Left ventricle myocardium superior (tissue), 1 donor: ENCODE results near the gene YKT6. TPM values are rescaled to one million over a fixed set of nuclear protein-coding genes. Genes with fewer than 3 reads are reported as not detected.
A peak's percentile ranks its signal among the peaks of the same experiment; 100 is the strongest.
"Not testable (repeated sequence)": the region's sequence is repeated elsewhere in the genome, so short reads cannot be mapped to it uniquely, and the experiment has no call there.

Source experiments
- ATAC-seq: fragments of 200-7000 bp; cut with Tn5 transposase; one replicate; pipeline ENCODE4 v1.9.1; 2020; ENCODE audit warnings: mild to moderate bottlenecking, moderate library complexity
- DNase-seq: peaks from one replicate; pipeline ENCODE4 v3.0.0-alpha.2; 2020
- intact Hi-C: fragments of 100-400 bp; cut with micrococcal nuclease; formaldehyde crosslinking; loops from one replicate; pipeline ENCODE4 v1.11.0; 2022
- total RNA-seq: library from RNA; stranded (reverse); fragmentation: NEBNext Ultra II Directional; extraction: Animal tissue kit (Norgen Biotek cat#: 25700); gene quantifications from one replicate; pipeline ENCODE4 v1.2.1, GENCODE V29; 2021
- donor health status: DM: no; HTN: yes; CAD: no; lungs with severe emphysema.

YKT6 gene
- total RNA-seq, 1 donor from 2014 or later = 58.4 TPM

GRCh38 chr7:44189286-44189992, 11.3 kb upstream of the YKT6 start, which contains the start of gene GCK:
Gene GCK, minus strand, starts transcription at chr7:44189439. Its CDS starts 486 bp downstream, at chr7:44188953.
- DNase-seq (no peak), ATAC-seq (no peak)
- intact Hi-C loops = no loop called here

- intact Hi-C loops = no loop called here
- DNase-seq (no peak), ATAC-seq (no peak)
These were observed 10.5 kb upstream of the YKT6 start for GRCh38 chr7:44189993-44190872.

- intact Hi-C loops = no loop called here
- DNase-seq (no peak), ATAC-seq (no peak)
These were observed 9.6 kb upstream of the YKT6 start for GRCh38 chr7:44191171-44191570.

- no peak for DNase-seq
- intact Hi-C loops = no loop called here
- no peak for ATAC-seq
These were observed 7.6 kb upstream of the YKT6 start for GRCh38 chr7:44193011-44193802.

GRCh38 chr7:44194069-44194468, 6.7 kb upstream of the YKT6 start:
- DNase-seq (no peak), ATAC-seq (no peak)
- intact Hi-C loops = no loop called here

- ATAC-seq = no peak
- intact Hi-C loops = no loop called here
- DNase-seq = no peak
These were observed 6.1 kb upstream of the YKT6 start for GRCh38 chr7:44194562-44195145.

GRCh38 chr7:44195889-44196288, 4.9 kb upstream of the YKT6 start:
- DNase-seq (no peak), ATAC-seq (no peak)
- intact Hi-C loops = no loop called here

GRCh38 chr7:44196450-44196872, 4.3 kb upstream of the YKT6 start:
- intact Hi-C loops = no loop called here
- ATAC-seq = peak; percentile 51
- DNase-seq = no peak

- intact Hi-C loops = no loop called here
- no peak for ATAC-seq
- DNase-seq = no peak
These were observed 3.3 kb upstream of the YKT6 start for GRCh38 chr7:44197474-44197873.

GRCh38 chr7:44200163-44200562, 615 bp upstream of the YKT6 start:
- DNase-seq, ATAC-seq, intact Hi-C loops: not testable (repeated sequence)

- intact Hi-C loops = no loop called here
- DNase-seq = no peak
- ATAC-seq = no peak
These were observed 1.0 kb downstream of the YKT6 start for GRCh38 chr7:44201813-44202212.

- no peak for DNase-seq
- intact Hi-C loops = no loop called here
- no peak for ATAC-seq
These were observed 5.2 kb downstream of the YKT6 start for GRCh38 chr7:44206008-44206407.

GRCh38 chr7:44208085-44208484, 7.3 kb downstream of the YKT6 start:
- DNase-seq (no peak), ATAC-seq (no peak)
- intact Hi-C loops = no loop called here

GRCh38 chr7:44210107-44210506, 9.3 kb downstream of the YKT6 start:
- no peak for ATAC-seq
- intact Hi-C loops = no loop called here
- no peak for DNase-seq

GRCh38 chr7:44211126-44211675, 10.4 kb downstream of the YKT6 start:
- ATAC-seq = no peak
- intact Hi-C loops = no loop called here
- no peak for DNase-seq

- ATAC-seq (no peak), DNase-seq (no peak)
- intact Hi-C loops = no loop called here
These were observed 11.2 kb downstream of the YKT6 start for GRCh38 chr7:44212018-44212417.

GRCh38 chr7:44212581-44213184, 11.9 kb downstream of the YKT6 start:
- ATAC-seq (no peak), DNase-seq (no peak)
- intact Hi-C loops = no loop called here

- DNase-seq (peak; percentile 33), ATAC-seq (no peak)
- intact Hi-C loops = no loop called here
These were observed 12.6 kb downstream of the YKT6 start for GRCh38 chr7:44213206-44213876.
